Endothelial cell of umbilical vein (primary cell): ENCODE measurements around the gene GPD2. TPM values are rescaled to one million over a fixed set of nuclear protein-coding genes. Genes with fewer than 3 reads are reported as not detected.

Experiments
- BruUV-seq: library from RNA; stranded (reverse); fragments of 400-500 nt; replicated peaks from 2 replicates; lab custom pipeline; 2021; lab: Mats Ljungman, UMichigan
- CTCF ChIA-PET: fragments of 300-600, 350-600 bp; sonication (Branson Sonifier 250); formaldehyde crosslinking; loops from one replicate; lab custom pipeline; 2021; ENCODE audit warnings: antibody characterized with exemption, inconsistent platforms; lab: Charles Lee
- POLR2A ChIA-PET: fragments of 300-600, 350-600 bp; sonication (Branson Sonifier 250); formaldehyde crosslinking; loops from one replicate; lab custom pipeline; 2021; ENCODE audit warnings: antibody characterized with exemption, inconsistent platforms; lab: Charles Lee
- DNase-seq: peaks from one replicate; pipeline ENCODE4 v3.0.0-alpha.2; 2011; ENCODE audit warnings: low read depth, low spot score
- FAIRE-seq: peaks from 2 replicates; lab custom pipeline; 2011; peaks lifted over from hg19 to GRCh38; lab: Jason Lieb, UNC
- H2AFZ ChIP-seq: 2 replicates; pipeline ENCODE4 v1.6.0; 2012; ENCODE audit warnings: low read depth, low read length, control low read depth, inconsistent platforms
- H3K27ac ChIP-seq: 2 replicates; pipeline ENCODE4 v1.5.1; 2011; ENCODE audit warnings: low read depth, mild to moderate bottlenecking, control low read depth, low read length, moderate library complexity; ENCODE audit not compliant: insufficient read depth
- H3K27me3 ChIP-seq, 2 experiments: 2 replicates each; pipeline versions ENCODE4 v1.6.0 to v1.6.1; 2011; ENCODE audit warnings: low read length in 2 of 2, mixed read lengths in 1 of 2; ENCODE audit not compliant: control insufficient read depth in 2 of 2, insufficient read depth in 2 of 2
- H3K36me3 ChIP-seq, 2 experiments: 2 replicates in 1 of 2; 3 replicates in 1 of 2; pipeline ENCODE4 v1.5.1; 2011; ENCODE audit warnings: low read length in 2 of 2, mild to moderate bottlenecking in 1 of 2, moderate library complexity in 1 of 2; ENCODE audit not compliant: control insufficient read depth in 2 of 2, insufficient read depth in 2 of 2; ENCODE audit errors: extremely low read depth in 1 of 2
- H3K4me1 ChIP-seq: 3 replicates; pipeline ENCODE4 v1.5.1; 2011; ENCODE audit warnings: mild to moderate bottlenecking, low read length; ENCODE audit not compliant: control insufficient read depth, insufficient read depth; ENCODE audit errors: extremely low read depth
- H3K4me2 ChIP-seq: 2 replicates; pipeline ENCODE4 v1.6.1; 2011; ENCODE audit warnings: low read length, control low read depth, mixed read lengths; ENCODE audit not compliant: insufficient read depth
- H3K4me3 ChIP-seq, 3 experiments: fragments of 200-600 bp in 1 of 3; sonication (generic), shearing (Covaris generic) in 1 of 3; replicated peaks in 1 of 3; 2 replicates each; pipeline ENCODE4 v1.5.1; 2011 to 2016; ENCODE audit warnings: control low read depth in 3 of 3, low read length in 3 of 3, mild to moderate bottlenecking in 2 of 3, inconsistent platforms in 1 of 3, low read depth in 1 of 3, moderate library complexity in 1 of 3; ENCODE audit not compliant: insufficient read depth in 1 of 3
- H3K79me2 ChIP-seq: 2 replicates; pipeline ENCODE4 v1.6.0; 2012; ENCODE audit warnings: low read length, inconsistent platforms; ENCODE audit not compliant: control insufficient read depth, insufficient read depth
- H3K9ac ChIP-seq: replicated peaks from 2 replicates; pipeline ENCODE3; 2011; ENCODE audit warnings: low read length, control low read depth; ENCODE audit not compliant: insufficient read depth; ENCODE audit errors: extremely low read depth
- H3K9me1 ChIP-seq: replicated peaks from 3 replicates; pipeline ENCODE4 v1.6.0; 2011; ENCODE audit warnings: mild to moderate bottlenecking, low read length; ENCODE audit not compliant: control insufficient read depth, insufficient read depth; ENCODE audit errors: extremely low read depth
- H3K9me3 ChIP-seq: replicated peaks from 2 replicates; pipeline ENCODE4 v1.5.1; 2012; ENCODE audit warnings: low read length, inconsistent platforms; ENCODE audit not compliant: control insufficient read depth, insufficient read depth
- H4K20me1 ChIP-seq: replicated peaks from 2 replicates; pipeline ENCODE3; 2011; ENCODE audit warnings: mild to moderate bottlenecking, low read length; ENCODE audit not compliant: control insufficient read depth, insufficient read depth; ENCODE audit errors: extremely low read depth
- CTCF ChIP-seq, 2 donors: IDR thresholded peaks; 1 replicate in 1 of 2; 2 replicates in 1 of 2; pipeline ENCODE4 v1.5.1; 2011; ENCODE audit warnings: low read length in 2 of 2, mild to moderate bottlenecking in 2 of 2, moderate library complexity in 2 of 2, control low read depth in 1 of 2, inconsistent platforms in 1 of 2, low read depth in 1 of 2; ENCODE audit not compliant: insufficient read depth in 1 of 2; ENCODE audit errors: extremely low read depth in 1 of 2
- EZH2 ChIP-seq: IDR thresholded peaks from 2 replicates; pipeline ENCODE4 v1.6.1; 2012; ENCODE audit warnings: borderline replicate concordance, low read depth, mild to moderate bottlenecking, moderate library complexity, low read length, inconsistent platforms; ENCODE audit not compliant: severe bottlenecking
- FOS ChIP-seq: IDR thresholded peaks from 2 replicates; pipeline ENCODE4 v1.6.1; 2011; ENCODE audit warnings: mild to moderate bottlenecking, low read length, moderate library complexity, borderline replicate concordance; ENCODE audit not compliant: insufficient read depth
- GATA2 ChIP-seq: IDR thresholded peaks from 2 replicates; pipeline ENCODE4 v1.7.0; 2011; ENCODE audit warnings: low read depth, mild to moderate bottlenecking, moderate library complexity, mixed read lengths, low read length; ENCODE audit not compliant: insufficient read length, insufficient read depth
- JUN ChIP-seq: IDR thresholded peaks from 2 replicates; pipeline ENCODE4 v1.6.1; 2011; ENCODE audit warnings: borderline replicate concordance, low read depth; ENCODE audit not compliant: insufficient read length, insufficient read depth
- MAX ChIP-seq: IDR thresholded peaks from 2 replicates; pipeline ENCODE4 v1.6.1; 2011; ENCODE audit not compliant: insufficient read depth, insufficient read length
- POLR2AphosphoS5 ChIP-seq: IDR thresholded peaks from 2 replicates; pipeline ENCODE4 v1.6.1; 2012; ENCODE audit warnings: low read depth, mild to moderate bottlenecking, control low read depth, low read length, moderate library complexity; ENCODE audit not compliant: insufficient read depth
- dilution Hi-C: fragments of 300-500 bp; cut with MboI; formaldehyde crosslinking; loops from one replicate; pipeline ENCODE4 v1.15.0; 2019; ENCODE audit warnings: low sequenced_read_pairs; ENCODE audit not compliant: extremely low pct_ligation_motif_present
- intact Hi-C: fragments of 100-400 bp; cut with micrococcal nuclease; formaldehyde crosslinking; loops from one replicate; pipeline ENCODE4 v1.10.0; 2022
- polyA plus RNA-seq, 4 experiments: library from polyadenylated mRNA; depleted of rRNA in 3 of 4; stranded (reverse) in 3 of 4; unstranded in 1 of 4; fragments of >200 nt; gene quantifications; 2 replicates each; pipeline versions ENCODE4 v1.2.1 to v1.2.3, GENCODE V29; 2011 to 2012; ENCODE audit warnings: missing spikeins in 1 of 4
- total RNA-seq: library from RNA; stranded (reverse); gene quantifications from 2 replicates; pipeline ENCODE4 v1.2.3, GENCODE V29; 2021

GPD2 gene
- total and polyA plus RNA-seq, 2 donors (not counting 3 experiments of a cell fraction or from before 2014, with no cell fraction given), result 6.6 to 37.0 TPM

- H2AFZ ChIP-seq, result no peak overlapping the region
- TF ChIP-seq POLR2AphosphoS5, result no peak
- TF ChIP-seq MAX, result no peak
- TF ChIP-seq CTCF (IDR thresholded peaks at IDR 0.05; ENCODE audit: extremely low read depth in 1 of 2, insufficient read depth in 1 of 2, low read depth in 1 of 2, low read length in 2 of 2), result no peak
- no peak for TF ChIP-seq GATA2
- TF ChIP-seq EZH2, result no peak
- no peak for TF ChIP-seq JUN
- TF ChIP-seq FOS, result no peak
- no TSS peak for BruUV-seq
- H3K9me3 ChIP-seq, result no peaks in the 10 kb centered on the region
- peak overlapping the region; percentile 58 for H3K9ac ChIP-seq
- H3K79me2 ChIP-seq, result no peaks in the 10 kb centered on the region
- peak; percentile 77 for FAIRE-seq
- dilution Hi-C loops (no loop called here), intact Hi-C loops (loop anchor here (1.0 to 2.0 kb wide), 9 partner anchors 35 to 1022 kb away; partner anchors contain the start of gene GPD2)
- no peaks in the 10 kb centered on the region for H3K36me3 ChIP-seq
- peaks cover 0 to 5% of the 10 kb centered on the region in 2 experiments for H3K27me3 ChIP-seq
- CTCF ChIA-PET, result interaction anchor here (0.9 to 2.6 kb wide), 9 partner anchors 10 to 1028 kb away, joined by 3 to 25 read pairs (median 6); no protein-coding TSS in a partner anchor
- DNase-seq, result peak; percentile 91
- H3K27ac ChIP-seq, result peak overlapping the region; percentile 41
- H3K4me3 ChIP-seq, result peak overlapping the region; percentile 48 to 71 (median 49)
- H3K9me1 ChIP-seq, result no peaks in the 10 kb centered on the region
- H3K4me2 ChIP-seq, result peak overlapping the region; percentile 90
- no peaks in the 10 kb centered on the region for H4K20me1 ChIP-seq
- H3K4me1 ChIP-seq, result peaks cover 5% of the 10 kb centered on the region
- POLR2A ChIA-PET, result interaction anchor here (0.8 to 1.7 kb wide), 2 partner anchors 59 to 68 kb away, joined by 3 to 9 read pairs; no protein-coding TSS in a partner anchor
These were observed 35.2 kb upstream of the GPD2 start for GRCh38 chr2:156400706-156401678.
